SK-N-SH treated with all-trans-retinoic acid at 6 μM for 48 hours (cell line): Measurements from ENCODE around the gene LAMA5.
A peak's percentile ranks its signal among the peaks of the same experiment; 100 is the strongest.

ENCODE experiments used
- ARNTL ChIP-seq: fragments of 450-650 bp; formaldehyde crosslinking; IDR thresholded peaks from 2 replicates; pipeline ENCODE4 v1.5.0; 2020; ENCODE audit warnings: low read depth, mild to moderate bottlenecking, moderate library complexity, borderline replicate concordance
- CREB5 ChIP-seq: fragments of 250-450 bp; sonication (Bioruptor Pico); IDR thresholded peaks from 2 replicates; pipeline ENCODE4 v1.5.1; 2020; ENCODE audit warnings: low read depth, mild to moderate bottlenecking, moderate library complexity
- CSDC2 ChIP-seq: fragments of 250-450 bp; sonication (Bioruptor Pico); IDR thresholded peaks from 2 replicates; pipeline ENCODE4 v1.5.0; 2020; ENCODE audit warnings: mild to moderate bottlenecking, moderate library complexity
- CSRNP3 ChIP-seq: fragments of 250-450 bp; sonication (Bioruptor Pico); IDR thresholded peaks from 2 replicates; pipeline ENCODE4 v1.5.1; 2021; ENCODE audit warnings: mild to moderate bottlenecking, moderate library complexity
- ESRRG ChIP-seq: fragments of 250-450 bp; sonication (Bioruptor Pico); IDR thresholded peaks from 2 replicates; pipeline ENCODE4 v1.6.1; 2021; ENCODE audit warnings: mild to moderate bottlenecking
- ISL1 ChIP-seq: fragments of 250-450 bp; sonication (Bioruptor Pico); IDR thresholded peaks from 2 replicates; pipeline ENCODE4 v2.1.2; 2022; ENCODE audit warnings: mild to moderate bottlenecking, moderate library complexity
- OSR1 ChIP-seq: fragments of 250-450 bp; sonication (Bioruptor Pico); IDR thresholded peaks from 2 replicates; pipeline ENCODE4 v1.8.0; 2022; ENCODE audit warnings: moderate library complexity, mild to moderate bottlenecking, inconsistent platforms
- PATZ1 ChIP-seq: fragments of 250-450 bp; sonication (Bioruptor Pico); IDR thresholded peaks from 2 replicates; pipeline ENCODE4 v1.8.0; 2020; ENCODE audit warnings: mild to moderate bottlenecking, moderate library complexity, borderline replicate concordance
- SNAI2 ChIP-seq: fragments of 250-450 bp; sonication (Bioruptor Pico); IDR thresholded peaks from 2 replicates; pipeline ENCODE4 v1.5.0; 2020; ENCODE audit warnings: mild to moderate bottlenecking, moderate library complexity
- TSHZ2 ChIP-seq: fragments of 250-450 bp; sonication (Bioruptor Pico); IDR thresholded peaks from 2 replicates; pipeline ENCODE4 v1.5.0; 2020; ENCODE audit warnings: mild to moderate bottlenecking, moderate library complexity
- ZC3H10 ChIP-seq: fragments of 250-450 bp; sonication (Bioruptor Pico); IDR thresholded peaks from 2 replicates; pipeline ENCODE4 v1.5.1; 2021; ENCODE audit warnings: mild to moderate bottlenecking, moderate library complexity
- ZFP3 ChIP-seq: fragments of 250-450 bp; sonication (Bioruptor Pico); IDR thresholded peaks from 2 replicates; pipeline ENCODE4 v1.5.0; 2020; ENCODE audit warnings: mild to moderate bottlenecking, moderate library complexity
- ZFP30 ChIP-seq: fragments of 450-650 bp; formaldehyde crosslinking; IDR thresholded peaks from 2 replicates; pipeline ENCODE4 v1.5.0; 2022; ENCODE audit warnings: mild to moderate bottlenecking, moderate library complexity
- ZNF70 ChIP-seq: fragments of 450-650 bp; formaldehyde crosslinking; IDR thresholded peaks from 2 replicates; pipeline ENCODE4 v1.5.0; 2020; ENCODE audit warnings: mild to moderate bottlenecking, moderate library complexity

GRCh38 chr20:62376112-62377063 is 9.3 kb upstream of the LAMA5 start:
- no peak for TF ChIP-seq CSRNP3 (CRISPR knock-in tag)
- no peak for TF ChIP-seq PATZ1
- TF ChIP-seq ARNTL (CRISPR knock-in tag) = no peak
- TF ChIP-seq ZNF70 (CRISPR knock-in tag) = no peak
- no peak for TF ChIP-seq ZFP3
- no peak for TF ChIP-seq CREB5
- no peak for TF ChIP-seq ESRRG (CRISPR knock-in tag)
- TF ChIP-seq TSHZ2 (CRISPR knock-in tag) = no peak
- TF ChIP-seq ZC3H10 (CRISPR knock-in tag) = no peak
- TF ChIP-seq OSR1 (CRISPR knock-in tag) = no peak
- no peak for TF ChIP-seq CSDC2 (CRISPR knock-in tag)
- TF ChIP-seq ISL1 (CRISPR knock-in tag) = no peak
- TF ChIP-seq SNAI2 (CRISPR knock-in tag) = peak; percentile 40; the same call in 1 of the 2 replicates
- TF ChIP-seq ZFP30 (CRISPR knock-in tag) = no peak
